Islet precursor cell (in vitro differentiated cells): ENCODE data around the gene XYLT2.
"Not testable (repeated sequence)": the region's sequence is repeated elsewhere in the genome, so short reads cannot be mapped to it uniquely, and the experiment has no call there.

Source experiments
- DNase-seq: peaks from one replicate; pipeline ENCODE4 v3.0.0-alpha.2; 2018

XYLT2 gene

DNA sequence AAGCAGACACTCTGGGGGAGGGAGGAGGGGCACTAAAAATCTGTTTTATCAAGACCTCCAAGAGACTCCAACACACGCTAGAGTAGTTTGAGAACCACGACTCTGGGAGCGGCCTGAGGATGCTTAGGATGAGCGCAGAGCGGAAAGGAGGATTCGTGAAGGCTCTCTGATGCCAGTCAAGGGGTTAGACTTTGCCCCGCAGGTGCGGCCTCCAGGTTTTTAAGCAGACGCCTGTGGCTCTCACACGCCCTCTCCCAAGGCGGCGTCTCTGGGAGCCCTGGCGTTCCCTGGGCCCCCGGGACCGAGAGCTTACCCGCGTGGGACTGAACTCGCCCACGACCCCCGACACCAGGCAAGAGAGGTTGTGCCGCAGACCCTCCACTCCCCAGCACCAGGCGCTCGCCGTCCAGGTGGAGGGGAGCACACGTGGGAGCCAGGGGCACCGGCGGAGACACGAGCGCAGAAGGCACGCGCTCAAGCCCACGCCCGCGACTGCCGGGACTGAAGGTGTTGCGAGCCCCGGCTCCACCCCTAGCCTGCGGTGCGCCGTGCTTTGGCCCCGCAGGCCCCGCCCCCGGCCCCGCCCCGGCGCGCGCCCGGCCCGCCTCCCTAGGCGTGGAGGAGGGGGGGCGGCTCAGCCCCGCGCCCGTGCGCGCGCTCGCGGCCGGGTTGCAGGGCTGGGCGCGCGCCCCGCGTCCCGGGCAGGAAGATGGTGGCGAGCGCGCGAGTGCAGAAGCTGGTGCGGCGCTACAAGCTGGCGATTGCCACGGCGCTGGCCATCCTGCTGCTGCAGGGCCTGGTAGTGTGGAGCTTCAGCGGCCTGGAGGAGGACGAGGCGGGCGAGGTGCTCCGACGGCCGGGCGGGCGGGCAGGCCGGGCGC lies at the start of gene XYLT2:
XYLT2 (plus strand) TSS at position 695 of the 881 bp plus-strand sequence; CDS start at position 710, 15 bp downstream.
- DNase-seq = peak; percentile 93

DNA sequence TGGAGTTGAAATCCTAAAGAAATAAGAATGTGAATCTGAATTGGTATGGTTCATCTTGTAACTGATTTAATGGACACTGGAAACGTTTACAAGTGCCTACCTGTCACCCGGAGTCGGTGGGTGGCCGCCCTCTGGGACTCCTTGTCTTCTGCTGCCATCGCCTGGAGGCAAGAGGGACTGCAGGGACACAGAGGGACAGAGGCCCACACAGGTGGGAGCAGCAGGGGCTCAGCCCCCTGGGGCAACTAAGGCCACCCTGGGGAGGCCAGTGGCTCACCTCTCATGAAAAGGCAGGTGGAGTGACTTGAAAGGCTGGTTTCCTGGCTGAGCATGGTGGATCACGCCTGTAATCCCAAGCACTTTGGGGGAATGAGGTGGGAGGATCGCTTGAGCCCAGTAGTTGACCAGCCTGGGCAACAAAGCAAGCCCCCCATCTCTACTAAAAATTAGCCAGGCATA lies 48.5 kb upstream of the XYLT2 start:
- DNase-seq = peak; percentile 94

DNA sequence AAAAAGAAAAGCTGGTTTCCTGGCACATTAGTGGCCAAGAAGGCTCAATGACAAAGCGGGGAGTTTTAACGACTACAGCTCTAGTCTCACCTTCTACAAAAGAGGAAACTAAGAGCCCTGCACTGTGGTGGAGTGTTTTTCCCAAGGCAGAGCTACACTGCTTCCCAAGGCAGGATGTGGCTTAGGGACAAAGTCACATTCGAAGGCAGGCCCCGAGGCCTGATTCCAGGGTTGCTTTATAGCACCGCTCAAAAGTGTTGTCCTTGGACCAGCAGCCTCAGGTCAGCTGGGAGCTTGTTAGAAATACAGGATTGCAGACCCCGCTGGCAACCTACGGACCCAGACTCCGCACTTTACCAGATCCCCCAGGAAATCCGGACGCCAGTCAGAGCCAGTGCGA lies 47.9 kb upstream of the XYLT2 start:
- peak; percentile 71 for DNase-seq

DNA sequence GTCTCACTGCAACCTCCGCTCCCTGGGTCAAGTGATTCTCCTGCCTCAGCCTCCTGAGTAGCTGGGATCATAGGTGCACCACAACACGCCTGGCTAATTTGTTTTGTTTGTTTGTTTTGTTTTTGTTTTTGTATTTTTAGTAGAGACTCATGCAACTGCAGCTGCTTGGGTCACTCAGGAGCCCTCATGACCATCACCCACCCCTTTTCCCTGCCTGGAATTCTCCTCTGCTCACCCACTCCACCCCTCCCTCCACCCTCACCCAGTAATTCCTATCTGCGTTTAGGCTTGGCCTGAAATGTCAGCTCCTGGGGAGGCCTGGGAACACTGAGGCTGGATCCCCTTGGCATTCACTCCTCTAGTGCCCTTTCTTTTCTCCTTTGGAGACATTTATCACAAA lies 46.1 kb upstream of the XYLT2 start:
- no peak for DNase-seq

DNA sequence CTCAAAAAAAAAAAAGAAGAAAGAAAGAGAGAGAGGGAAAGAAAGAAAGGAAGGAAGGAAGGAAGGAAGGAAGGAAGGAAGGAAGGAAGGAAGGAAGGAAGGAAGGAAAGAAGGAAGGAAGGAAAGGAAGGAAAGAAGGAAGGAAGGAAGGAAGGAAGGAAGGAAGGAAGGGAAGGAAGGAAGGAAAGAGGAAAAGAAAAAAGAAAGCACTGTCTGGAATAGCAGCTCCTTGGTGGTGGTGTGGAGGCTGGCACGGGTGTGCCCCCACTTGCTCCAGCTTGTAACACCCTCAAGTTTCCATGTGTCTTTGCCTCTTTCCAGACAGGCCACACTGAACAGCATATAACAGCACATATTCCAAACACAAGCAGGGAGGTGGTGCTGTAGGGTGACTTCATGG lies 45.1 kb upstream of the XYLT2 start:
- DNase-seq = not testable (repeated sequence)

DNA sequence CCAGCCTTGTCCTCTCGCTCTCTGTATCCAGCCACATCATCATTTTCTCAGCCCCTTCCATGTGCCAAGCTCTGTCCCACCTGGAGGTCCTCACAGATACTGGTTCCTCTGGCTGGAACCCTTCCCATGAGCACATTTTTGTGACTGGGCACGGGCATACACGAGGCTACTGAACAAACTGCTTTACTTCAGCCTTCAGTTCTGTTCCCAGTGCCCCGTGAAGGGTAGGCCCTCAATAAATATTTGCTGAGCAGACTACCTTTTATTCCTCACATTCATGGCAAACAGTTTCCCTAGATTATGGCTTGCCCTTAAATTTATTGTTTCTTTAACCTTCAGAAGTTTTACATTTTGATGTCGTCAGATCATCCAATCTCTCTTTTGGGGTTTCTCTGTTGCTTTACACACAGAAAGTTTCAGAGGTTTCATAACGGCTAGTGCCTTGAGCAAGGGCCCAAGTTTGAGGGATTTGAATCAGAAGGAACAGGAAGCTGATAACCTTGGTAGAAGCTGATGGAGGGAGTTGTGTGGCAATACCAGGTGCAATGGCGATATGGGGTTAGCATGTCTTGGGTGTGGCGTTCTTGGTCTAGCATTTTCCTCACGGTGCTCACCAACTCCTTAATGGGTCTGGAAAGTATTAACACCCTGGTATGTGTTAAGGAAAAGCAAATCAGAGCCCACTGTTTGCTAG lies 43.9 kb upstream of the XYLT2 start:
- no peak for DNase-seq

DNA sequence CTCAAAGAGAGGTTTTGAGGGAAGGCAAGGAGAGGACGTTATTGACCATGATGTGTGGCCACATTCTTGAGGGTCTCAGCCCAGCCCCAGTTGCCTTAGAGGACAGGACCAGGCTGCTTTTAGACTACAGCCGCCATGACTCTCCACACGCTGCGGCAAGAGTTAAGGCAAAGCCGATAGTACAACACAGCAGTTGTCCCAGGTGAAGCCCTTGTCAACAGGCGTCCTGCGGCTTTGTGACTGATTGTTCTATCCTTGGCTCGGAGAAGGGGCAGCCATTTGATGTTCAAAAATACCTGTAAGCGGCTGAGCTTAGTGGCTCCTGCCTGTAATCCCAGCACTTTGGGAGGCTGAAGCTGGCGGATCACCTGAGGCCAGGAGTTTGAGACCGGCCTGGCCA lies 42.9 kb upstream of the XYLT2 start:
- no peak for DNase-seq

DNA sequence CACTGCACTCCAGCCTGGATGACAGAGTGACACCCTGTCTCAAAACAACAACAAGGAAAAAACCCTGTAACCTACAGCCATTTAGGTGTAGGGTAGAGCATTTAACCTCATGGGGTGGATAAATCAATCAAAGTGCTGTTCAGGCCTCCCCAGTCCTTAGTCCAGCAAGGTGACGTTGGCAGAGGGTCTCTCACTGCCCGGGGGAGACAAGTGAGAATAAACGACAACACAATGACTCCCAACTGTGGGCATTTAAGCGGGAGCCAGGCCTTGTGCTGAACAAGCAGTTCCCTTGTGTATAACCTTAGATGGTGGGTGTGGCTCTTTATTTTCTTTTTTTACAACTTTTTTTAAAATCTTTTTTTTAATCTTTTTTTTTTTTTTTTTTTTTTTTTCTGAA lies 42.3 kb upstream of the XYLT2 start:
- no peak for DNase-seq

DNA sequence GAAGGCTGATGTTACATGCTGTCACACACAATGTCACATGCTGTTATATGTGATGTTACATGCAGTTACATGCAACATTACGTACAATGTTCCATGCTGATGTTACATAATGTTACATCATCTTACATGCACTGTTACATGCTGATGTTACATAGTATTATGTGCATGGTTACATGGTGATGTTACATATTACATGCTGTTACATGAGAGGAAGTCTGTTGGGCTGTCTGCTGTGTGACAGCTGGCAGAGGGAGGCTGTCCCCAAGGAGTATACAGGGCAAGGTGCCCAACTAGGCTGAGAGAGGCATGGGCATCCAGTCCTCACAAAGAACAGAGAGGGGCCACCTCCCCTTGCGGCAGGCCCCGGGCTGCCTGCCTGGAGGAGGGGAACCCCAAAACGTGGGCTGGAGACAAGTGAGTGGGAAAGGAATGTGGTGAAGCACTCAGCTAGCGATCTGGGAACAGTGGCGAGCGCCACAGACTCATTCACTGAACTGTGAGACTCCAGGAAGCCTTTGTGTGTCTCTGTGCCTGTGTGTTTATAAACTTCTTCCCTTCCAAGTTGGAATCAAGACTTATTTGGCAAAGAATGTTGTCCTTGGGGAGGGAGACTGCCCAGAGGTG lies 41.0 kb upstream of the XYLT2 start:
- DNase-seq = no peak

DNA sequence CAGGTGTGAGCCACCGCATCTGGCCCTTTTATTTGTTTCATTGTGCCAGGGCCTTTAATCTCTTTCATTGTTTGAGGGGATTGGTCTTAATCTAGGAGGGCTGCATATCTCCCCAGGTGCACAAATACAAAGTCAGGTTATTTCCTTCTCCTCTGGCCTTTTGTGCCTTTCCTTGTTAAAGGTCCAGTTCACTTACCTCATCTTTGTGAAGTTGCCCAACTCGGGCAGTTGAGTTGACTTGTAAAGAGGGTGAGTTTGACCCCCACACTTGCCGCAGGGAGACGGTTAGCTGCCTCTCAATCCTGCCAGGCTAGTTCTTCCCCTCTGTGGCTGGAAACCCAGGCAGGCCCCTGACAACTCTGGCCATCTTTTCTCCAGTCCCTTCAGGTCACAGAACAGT lies 38.3 kb upstream of the XYLT2 start:
- DNase-seq = no peak

DNA sequence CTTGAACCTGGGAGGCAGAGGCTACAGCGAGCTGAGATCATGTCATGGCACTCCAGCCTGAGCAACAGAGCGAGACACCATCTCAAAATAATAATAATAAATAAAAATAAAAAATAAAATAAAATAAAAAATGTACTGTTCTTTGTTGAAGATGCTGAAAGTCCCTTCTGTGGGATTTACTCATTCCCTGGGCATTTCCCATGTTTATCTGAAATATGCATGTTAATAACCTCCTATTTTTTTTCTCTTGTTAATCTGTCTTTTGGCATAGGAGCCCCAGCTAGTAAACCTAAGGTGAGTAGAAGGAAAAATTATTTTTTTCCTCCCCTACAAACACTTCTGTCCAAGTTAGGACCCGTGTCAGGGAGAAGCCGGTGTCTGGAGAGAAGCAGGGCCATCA lies 37.3 kb upstream of the XYLT2 start:
- DNase-seq = no peak

DNA sequence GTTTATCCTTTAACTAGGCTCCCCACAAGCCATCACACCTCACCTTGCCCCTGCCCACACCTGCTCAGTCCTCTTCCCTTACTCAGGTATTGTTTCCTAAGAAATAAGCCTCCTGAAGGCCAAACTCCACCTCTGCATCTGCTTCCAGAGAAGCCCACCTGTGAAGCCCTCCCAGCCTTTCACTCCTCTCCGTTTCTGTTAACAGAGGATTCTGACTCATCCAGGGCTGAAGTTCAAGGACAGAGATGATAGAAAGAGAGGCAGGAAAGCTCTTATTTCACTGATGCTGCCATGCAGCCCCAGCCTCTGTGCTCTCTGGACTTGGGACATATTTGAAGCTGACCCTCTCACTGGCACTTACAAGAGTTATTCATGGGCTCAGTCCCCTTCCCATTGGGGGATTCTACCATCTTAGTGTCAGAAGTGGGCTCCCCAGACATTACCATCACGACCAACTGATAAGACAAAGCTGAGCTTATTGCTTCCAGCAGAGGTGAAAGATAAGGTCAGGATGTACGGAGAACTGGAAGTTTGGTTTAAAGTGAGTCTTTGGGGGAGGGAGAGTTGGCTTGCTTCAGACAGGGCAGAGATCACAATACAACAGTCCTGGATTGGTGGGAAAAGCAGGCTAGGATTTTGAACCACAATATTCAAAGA lies 35.3 kb upstream of the XYLT2 start:
- no peak for DNase-seq

DNA sequence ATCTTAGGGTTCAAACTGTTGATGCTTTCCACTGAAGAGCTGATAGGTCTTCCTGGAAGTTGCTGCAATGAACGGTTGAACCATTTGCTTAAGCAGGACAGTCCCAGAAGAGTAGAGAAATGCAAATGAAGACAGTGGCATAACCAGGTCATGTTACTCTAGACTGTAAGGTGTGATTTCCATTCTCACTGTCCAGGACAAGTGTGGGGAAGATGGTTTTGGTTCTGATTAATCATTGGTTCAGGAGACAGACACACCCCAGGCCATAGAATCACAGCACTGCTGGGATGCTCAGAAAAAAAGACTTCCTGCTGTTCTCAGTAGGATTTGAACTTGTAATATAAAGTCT lies 34.8 kb upstream of the XYLT2 start:
- no peak for DNase-seq

DNA sequence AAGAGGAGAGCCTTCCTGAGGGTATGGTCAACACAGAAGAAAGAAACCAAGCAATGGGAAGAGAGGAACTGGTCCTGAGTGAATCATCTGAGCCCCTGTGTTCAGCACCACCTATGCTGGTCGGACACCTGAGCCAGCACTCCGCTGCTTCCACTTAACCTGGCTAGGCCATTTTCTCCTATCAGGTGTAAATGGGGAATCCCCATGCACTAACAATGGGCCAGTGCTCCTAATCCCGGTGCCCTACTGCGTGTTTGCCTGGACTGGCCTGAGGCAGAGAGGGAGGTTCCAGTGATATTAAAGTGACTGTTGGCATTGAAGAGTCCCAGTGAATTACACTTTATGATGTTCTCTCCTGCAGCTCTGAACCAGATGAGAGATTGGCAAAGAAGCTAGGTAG lies 34.4 kb upstream of the XYLT2 start:
- no peak for DNase-seq

DNA sequence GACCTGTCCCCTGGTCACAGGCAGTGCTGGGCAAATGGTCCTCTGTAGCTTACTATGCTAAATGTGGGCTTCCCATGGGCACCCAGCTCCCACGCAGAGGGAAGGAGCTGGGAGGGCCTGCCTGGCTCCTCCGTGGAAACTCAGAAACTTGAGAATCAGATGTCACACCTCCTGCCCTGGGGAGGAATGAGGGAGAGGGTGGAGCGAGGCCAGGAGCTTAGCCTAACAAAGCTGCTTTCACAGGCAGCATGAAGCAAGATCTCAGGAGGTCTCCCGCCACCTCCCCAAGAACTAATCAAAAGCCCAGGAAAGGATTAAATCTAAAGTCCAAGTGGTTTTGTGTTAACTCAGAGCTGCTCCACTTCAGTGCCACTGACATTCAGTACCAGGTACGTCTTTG lies 33.6 kb upstream of the XYLT2 start:
- DNase-seq = no peak

DNA sequence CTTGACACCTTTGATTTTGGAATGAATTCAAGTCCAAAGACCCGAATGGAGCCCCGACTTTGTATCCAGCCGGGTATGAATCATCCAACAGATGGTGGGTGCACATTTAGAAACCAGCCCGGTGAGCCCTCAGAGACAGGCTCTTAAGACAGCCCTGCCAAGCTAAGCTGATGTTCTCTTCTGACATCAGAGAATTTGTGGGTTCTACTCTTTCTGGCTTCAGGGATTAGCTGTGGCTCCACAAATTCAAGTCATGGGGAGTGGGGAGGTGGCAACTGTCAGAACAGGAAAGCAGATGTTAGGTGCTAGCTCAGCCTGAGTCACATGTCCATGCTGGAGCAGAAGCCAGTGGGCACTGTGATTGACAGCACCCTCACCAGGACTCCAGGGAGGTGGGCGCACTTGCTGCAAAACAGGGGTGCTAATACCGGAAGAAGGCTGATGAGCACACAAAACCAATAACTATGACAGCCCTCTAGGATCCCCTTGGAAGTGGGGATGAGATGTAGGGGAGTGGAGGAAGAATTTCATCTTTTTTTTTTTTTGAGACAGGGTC lies 31.4 kb upstream of the XYLT2 start:
- no peak for DNase-seq

DNA sequence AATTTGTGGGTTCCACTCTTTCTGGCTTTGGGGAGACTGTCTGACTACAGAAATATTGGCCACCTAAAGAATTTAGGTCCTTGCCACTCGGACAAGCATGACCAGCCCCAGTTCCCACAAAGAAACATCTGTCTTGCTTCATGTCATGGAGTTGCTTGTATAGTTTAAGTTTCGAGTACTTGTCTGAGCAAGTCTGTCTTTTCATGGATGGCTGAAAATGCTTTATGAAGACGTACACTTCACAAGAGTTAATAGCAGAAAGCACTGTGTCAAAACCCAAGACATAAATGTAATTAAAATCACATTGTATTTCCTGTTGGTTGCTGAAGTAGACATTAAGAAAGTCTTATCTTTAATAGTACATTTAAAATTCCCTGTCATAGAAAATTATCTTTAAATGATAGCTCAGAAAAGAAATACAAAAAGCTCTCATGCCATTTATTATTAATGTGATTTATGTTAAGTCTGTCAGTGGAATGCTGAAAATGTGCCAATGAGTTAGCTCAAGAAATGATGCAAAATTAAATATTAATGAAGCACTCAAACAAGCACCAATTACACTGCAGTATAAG lies 29.8 kb upstream of the XYLT2 start:
- DNase-seq = no peak

DNA sequence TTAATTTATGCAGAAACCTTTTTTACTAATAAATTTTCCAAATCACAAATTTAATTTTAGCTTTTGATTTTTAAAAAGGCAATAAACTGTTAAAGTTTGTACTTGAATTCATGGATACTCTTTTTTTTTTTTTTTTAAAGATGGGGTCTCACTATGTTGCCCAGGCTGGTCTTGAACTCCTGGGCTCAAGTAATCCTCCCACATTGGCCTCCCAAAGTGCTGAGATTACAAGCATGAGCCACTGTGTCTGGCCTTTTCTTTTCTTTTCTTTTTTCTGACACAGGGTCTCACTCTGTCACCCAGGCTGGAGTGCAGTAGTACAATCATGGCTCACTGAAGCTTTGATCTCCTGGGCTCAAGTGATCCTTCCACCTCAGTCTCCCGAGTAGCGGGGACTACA lies 29.3 kb upstream of the XYLT2 start:
- not testable (repeated sequence) for DNase-seq

DNA sequence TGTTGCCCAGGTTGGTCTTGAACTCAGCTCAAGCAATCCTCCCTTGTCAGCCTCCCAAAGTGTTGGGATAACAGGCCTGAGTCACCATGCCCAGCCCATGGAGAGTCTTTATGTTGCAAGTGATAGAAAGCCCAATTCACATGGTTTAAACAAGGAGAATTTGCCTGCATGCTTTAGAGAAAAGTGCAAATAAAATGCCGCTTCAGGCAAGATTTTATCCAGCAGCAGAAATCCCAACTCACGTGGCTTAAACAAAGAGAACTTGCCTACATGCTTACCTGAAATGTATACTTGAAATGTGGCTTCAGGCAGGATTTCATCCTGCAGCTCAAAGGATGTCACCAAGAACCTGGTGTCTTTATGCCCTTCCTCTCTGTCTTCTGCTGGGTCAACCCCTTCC lies 28.8 kb upstream of the XYLT2 start:
- DNase-seq = no peak

DNA sequence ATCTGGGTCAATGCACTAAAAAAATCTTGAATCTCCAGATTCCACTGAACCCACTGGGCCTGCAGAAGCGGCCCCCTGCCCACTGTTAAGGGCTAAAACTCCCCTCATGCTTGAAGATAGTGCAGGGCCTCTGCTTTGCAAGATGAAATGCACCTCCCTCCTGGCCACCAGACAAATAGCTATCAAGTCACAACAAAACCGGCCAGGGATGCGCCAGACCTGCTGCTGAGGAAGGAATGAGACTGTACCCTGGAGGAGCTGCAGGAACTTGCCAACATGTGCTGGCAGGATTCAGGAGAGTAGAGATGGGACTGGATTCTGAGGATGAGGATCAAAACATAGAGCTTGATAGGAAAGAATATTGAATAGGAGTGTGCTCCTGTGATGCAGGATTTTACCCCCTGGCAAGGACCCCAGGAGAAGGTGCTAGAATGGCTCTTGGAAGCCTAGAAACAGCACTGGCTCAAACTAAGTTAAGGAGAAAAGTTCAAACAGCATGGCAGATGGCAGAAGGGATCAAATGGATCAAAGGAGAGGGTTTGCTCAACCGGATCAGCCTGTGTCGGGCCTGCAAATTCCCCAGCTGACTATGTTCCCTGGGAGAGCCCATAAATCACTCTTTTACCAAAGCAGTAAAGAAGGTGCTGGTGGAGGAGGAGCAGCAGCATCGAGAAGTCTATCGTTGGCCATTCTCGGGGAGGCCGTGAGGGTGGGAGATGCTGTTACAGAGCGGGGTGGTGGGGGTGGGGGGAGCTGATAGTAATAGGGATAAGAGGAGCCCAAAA lies 27.2 kb upstream of the XYLT2 start:
- peak; percentile 88 for DNase-seq

DNA sequence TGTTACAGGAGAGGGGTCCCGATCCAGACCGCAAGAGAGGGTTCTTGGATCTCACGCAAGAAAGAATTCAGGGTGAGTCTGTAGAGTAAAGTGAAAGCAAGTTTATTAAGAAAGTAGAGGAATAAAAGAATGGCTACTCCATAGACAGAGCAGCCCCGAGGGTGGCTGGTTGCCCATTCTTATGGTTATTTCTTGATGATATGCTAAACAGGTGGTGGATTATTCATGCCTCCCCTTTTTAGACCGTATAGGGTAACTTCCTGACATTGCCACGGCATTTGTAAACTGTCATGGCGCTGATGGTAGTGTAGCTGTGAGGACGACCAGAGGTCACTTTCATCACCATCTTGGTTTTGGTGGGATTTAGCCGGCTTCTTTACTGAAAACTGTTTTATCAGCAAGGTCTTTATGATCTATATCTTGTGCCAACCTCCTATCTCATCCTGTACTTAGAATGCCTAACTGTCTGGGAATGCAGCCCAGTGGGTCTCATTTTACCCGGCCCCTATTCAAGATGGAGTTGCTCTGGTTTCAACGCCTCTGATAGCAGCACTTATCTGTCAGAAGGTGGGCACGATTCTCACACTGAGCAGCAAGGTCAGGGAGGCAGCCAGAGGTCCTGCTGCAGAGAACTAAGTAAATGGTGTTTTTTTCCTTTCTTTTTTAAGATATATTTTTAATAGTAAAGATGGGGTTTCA lies 26.5 kb upstream of the XYLT2 start:
- DNase-seq = no peak
